ENCODE results near the gene IGFBP1. TPM values are rescaled to one million over a fixed set of nuclear protein-coding genes. Genes with fewer than 3 reads are reported as not detected.

The IGFBP1 gene
- total and polyA plus RNA-seq, 2 of the 13 experiments (the other 11 are each of a cell fraction or from before 2014, with no cell fraction given), result 5.4 to 885 TPM

- no peak for ATAC-seq
- in situ Hi-C loops (cut with HindIII; ENCODE audit: extremely low pct_ligation_motif_present, low pct_unique_long_range_greater_than_20kb), result no loop called here
- POLR2A ChIA-PET, result interaction anchor here (3.7 to 8.5 kb wide), 3 partner anchors 10 to 20 kb away, joined by 38 to 117 read pairs (median 64); partner anchors contain the start of gene IGFBP1
These were observed 14.9 kb upstream of the IGFBP1 start for GRCh38 chr7:45873355-45873754.

More at GRCh38 chr7:45873355-45873754, 14.9 kb upstream of the IGFBP1 start:
- CTCF ChIA-PET (ENCODE audit: low intra/inter-chr PET ratio, low total read pairs), result interaction anchor here (0.8 to 1.9 kb wide), 2 partner anchors 9 to 18 kb away, joined by 3 to 11 read pairs; no protein-coding TSS in a partner anchor
- FAIRE-seq (no peak), DNase-seq (ENCODE audit: low spot score) (no peak)
- TF ChIP-seq KLF6 (CRISPR knock-in tag; IDR thresholded peaks at IDR 0.05), result no peak
- TF ChIP-seq SSRP1 (CRISPR knock-in tag; IDR thresholded peaks at IDR 0.05), result no peak
- TF ChIP-seq ZNF660 (CRISPR knock-in tag; IDR thresholded peaks at IDR 0.05; ENCODE audit: borderline replicate concordance, low read depth), result no peak
- TF ChIP-seq ZNF572 (CRISPR knock-in tag; IDR thresholded peaks at IDR 0.05), result no peak
- TF ChIP-seq ZNF446 (CRISPR knock-in tag; IDR thresholded peaks at IDR 0.05), result no peak
- no peak for TF ChIP-seq KLF9 (CRISPR knock-in tag; IDR thresholded peaks at IDR 0.05; ENCODE audit: low read depth)
- TF ChIP-seq, protein P1, sequence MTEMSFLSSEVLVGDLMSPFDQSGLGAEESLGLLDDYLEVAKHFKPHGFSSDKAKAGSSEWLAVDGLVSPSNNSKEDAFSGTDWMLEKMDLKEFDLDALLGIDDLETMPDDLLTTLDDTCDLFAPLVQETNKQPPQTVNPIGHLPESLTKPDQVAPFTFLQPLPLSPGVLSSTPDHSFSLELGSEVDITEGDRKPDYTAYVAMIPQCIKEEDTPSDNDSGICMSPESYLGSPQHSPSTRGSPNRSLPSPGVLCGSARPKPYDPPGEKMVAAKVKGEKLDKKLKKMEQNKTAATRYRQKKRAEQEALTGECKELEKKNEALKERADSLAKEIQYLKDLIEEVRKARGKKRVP (CRISPR knock-in tag; IDR thresholded peaks at IDR 0.05), result no peak
- no peak for TF ChIP-seq EP300 (IDR thresholded peaks at IDR 0.05; ENCODE audit: low read depth in 2 of 2, low read length in 2 of 2)
- TF ChIP-seq EP300 (CRISPR knock-in tag; IDR thresholded peaks at IDR 0.05; ENCODE audit: borderline replicate concordance), result no peak
- TF ChIP-seq CSRNP1 (CRISPR knock-in tag; IDR thresholded peaks at IDR 0.05), result no peak
- no peak for TF ChIP-seq NCOR1 (IDR thresholded peaks at IDR 0.05; ENCODE audit: borderline replicate concordance, low read length)
- TF ChIP-seq NR1H2 (CRISPR knock-in tag; IDR thresholded peaks at IDR 0.05; ENCODE audit: borderline replicate concordance, low read depth), result no peak
- TF ChIP-seq, protein P2, sequence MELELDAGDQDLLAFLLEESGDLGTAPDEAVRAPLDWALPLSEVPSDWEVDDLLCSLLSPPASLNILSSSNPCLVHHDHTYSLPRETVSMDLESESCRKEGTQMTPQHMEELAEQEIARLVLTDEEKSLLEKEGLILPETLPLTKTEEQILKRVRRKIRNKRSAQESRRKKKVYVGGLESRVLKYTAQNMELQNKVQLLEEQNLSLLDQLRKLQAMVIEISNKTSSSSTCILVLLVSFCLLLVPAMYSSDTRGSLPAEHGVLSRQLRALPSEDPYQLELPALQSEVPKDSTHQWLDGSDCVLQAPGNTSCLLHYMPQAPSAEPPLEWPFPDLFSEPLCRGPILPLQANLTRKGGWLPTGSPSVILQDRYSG (CRISPR knock-in tag; IDR thresholded peaks at IDR 0.05), result no peak
- TF ChIP-seq IRF1 (CRISPR knock-in tag; IDR thresholded peaks at IDR 0.05; ENCODE audit: low read depth), result no peak
- TF ChIP-seq EED (CRISPR knock-in tag; IDR thresholded peaks at IDR 0.05), result no peak
- TF ChIP-seq, protein P3, sequence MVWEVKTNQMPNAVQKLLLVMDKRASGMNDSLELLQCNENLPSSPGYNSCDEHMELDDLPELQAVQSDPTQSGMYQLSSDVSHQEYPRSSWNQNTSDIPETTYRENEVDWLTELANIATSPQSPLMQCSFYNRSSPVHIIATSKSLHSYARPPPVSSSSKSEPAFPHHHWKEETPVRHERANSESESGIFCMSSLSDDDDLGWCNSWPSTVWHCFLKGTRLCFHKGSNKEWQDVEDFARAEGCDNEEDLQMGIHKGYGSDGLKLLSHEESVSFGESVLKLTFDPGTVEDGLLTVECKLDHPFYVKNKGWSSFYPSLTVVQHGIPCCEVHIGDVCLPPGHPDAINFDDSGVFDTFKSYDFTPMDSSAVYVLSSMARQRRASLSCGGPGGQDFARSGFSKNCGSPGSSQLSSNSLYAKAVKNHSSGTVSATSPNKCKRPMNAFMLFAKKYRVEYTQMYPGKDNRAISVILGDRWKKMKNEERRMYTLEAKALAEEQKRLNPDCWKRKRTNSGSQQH (CRISPR knock-in tag; IDR thresholded peaks at IDR 0.05; ENCODE audit: low read depth), result no peak
- TF ChIP-seq MLLT10 (CRISPR knock-in tag; IDR thresholded peaks at IDR 0.05), result no peak
- no peak for TF ChIP-seq NR2F6 (IDR thresholded peaks at IDR 0.05)
- no peak for TF ChIP-seq NR2F6 (CRISPR knock-in tag; IDR thresholded peaks at IDR 0.05)
- no peak for TF ChIP-seq FOXK2 (IDR thresholded peaks at IDR 0.05)
- no peak for TF ChIP-seq MAFG (CRISPR knock-in tag; IDR thresholded peaks at IDR 0.05)
- Histone ChIP-seq H3K9ac (ENCODE audit: insufficient read depth, low read depth, low read length) (no peak overlapping the region), H3K79me2 (ENCODE audit: insufficient read depth, low read length) (no peaks in the 10 kb centered on the region), H3K4me3 (replicated peaks in 1 of 3; ENCODE audit: insufficient read depth in 1 of 3, low read depth in 2 of 3, low read length in 3 of 3) (no peak overlapping the region), H3K4me2 (ENCODE audit: low read depth, low read length) (no peak overlapping the region), H4K20me1 (ENCODE audit: insufficient read depth, low read length) (no peaks in the 10 kb centered on the region), H3K9me3 (ENCODE audit: low read length) (peaks cover 11% of the 10 kb centered on the region), H3K27ac (ENCODE audit: extremely low read length, insufficient read depth, low read length) (no peak overlapping the region), H2AFZ (ENCODE audit: low read length) (no peak overlapping the region), H3K36me3 (replicated peaks in 1 of 2; ENCODE audit: control insufficient read depth in 1 of 2, insufficient read depth in 2 of 2, low read length in 2 of 2) (no peaks in the 10 kb centered on the region), H3K4me1 (ENCODE audit: insufficient read depth, low read length) (peaks cover 63% of the 10 kb centered on the region), H3K27me3 (ENCODE audit: control insufficient read depth in 1 of 2, insufficient read depth in 2 of 2, low read length in 2 of 2) (no peaks in the 10 kb centered on the region)
- no TSS peak for BruUV-seq (replicated peaks)
- intact Hi-C loops (cut with micrococcal nuclease; ENCODE audit: unreplicated experiment), result loop anchor here (5.0 kb wide), 1 partner anchor 34 kb away; no protein-coding TSS in a partner anchor
- 84% methylated on average over 6 of the region's 6 CpGs for WGBS (ENCODE audit: low lambda C conversion rate)

All from HepG2 (cell line).